LNCAP (cell line): ENCODE measurements around the gene F8.

Experiments
- TF ChIP-seq, protein P1 (sequence below): fragments of 450-650 bp; IDR thresholded peaks from 2 replicates; pipeline ENCODE4 v1.5.1; 2017; ENCODE audit warnings: mild to moderate bottlenecking

The F8 gene

DNA sequence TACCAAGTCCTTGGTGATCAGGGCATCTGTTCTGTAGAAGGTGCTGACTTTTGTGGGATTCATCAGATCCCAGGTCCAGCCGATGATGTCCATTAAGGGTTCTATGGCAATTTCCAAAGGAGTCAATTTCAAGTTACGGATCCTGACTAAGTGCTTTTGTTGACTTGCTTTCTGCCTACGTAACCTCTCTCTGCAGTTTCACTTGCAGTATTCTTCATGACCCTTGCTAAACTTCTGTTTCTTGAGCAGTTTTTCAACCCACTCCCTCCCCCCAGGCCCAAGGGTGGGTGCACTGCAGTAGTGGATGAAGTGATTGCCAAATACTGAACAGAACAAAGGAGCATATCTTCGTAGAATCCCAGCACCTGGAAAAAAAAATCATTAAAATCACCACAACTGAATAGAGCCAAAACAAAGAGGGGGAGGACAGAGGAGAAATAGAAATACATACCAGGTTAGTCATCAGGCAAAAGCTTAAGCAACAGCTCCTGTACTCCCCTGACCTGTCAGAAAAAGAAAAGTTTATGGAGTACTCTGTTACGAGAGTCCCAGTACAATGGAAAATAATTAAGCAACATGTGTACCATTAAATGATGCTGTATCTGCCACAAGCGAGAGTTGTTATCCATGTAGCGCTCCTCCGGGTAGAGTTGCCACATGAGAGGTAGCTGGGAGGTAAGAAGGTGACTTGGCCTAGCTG, 42.7 kb upstream of the F8 start:
- TF ChIP-seq, protein P1, sequence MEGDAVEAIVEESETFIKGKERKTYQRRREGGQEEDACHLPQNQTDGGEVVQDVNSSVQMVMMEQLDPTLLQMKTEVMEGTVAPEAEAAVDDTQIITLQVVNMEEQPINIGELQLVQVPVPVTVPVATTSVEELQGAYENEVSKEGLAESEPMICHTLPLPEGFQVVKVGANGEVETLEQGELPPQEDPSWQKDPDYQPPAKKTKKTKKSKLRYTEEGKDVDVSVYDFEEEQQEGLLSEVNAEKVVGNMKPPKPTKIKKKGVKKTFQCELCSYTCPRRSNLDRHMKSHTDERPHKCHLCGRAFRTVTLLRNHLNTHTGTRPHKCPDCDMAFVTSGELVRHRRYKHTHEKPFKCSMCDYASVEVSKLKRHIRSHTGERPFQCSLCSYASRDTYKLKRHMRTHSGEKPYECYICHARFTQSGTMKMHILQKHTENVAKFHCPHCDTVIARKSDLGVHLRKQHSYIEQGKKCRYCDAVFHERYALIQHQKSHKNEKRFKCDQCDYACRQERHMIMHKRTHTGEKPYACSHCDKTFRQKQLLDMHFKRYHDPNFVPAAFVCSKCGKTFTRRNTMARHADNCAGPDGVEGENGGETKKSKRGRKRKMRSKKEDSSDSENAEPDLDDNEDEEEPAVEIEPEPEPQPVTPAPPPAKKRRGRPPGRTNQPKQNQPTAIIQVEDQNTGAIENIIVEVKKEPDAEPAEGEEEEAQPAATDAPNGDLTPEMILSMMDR: no peak

DNA sequence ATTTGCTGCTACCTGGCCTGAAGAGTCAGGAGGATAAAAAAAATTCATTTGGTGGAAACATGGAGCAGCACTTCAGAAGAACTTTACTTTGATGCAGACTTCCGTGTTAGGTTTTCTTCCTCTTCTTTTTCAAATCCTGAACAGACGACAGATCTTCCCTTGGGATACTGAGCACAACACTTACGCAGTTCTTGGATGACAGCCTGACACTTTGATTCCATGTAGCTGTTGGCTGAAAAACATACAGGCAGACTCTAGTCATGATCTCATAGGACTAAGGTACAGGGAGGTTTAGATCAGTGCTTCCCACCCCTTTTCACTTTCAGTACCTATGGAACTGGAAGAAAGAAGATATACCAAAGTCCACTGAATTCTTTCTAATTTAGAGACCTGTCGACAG, 39.2 kb upstream of the F8 start:
- TF ChIP-seq, protein P1: no peak

DNA sequence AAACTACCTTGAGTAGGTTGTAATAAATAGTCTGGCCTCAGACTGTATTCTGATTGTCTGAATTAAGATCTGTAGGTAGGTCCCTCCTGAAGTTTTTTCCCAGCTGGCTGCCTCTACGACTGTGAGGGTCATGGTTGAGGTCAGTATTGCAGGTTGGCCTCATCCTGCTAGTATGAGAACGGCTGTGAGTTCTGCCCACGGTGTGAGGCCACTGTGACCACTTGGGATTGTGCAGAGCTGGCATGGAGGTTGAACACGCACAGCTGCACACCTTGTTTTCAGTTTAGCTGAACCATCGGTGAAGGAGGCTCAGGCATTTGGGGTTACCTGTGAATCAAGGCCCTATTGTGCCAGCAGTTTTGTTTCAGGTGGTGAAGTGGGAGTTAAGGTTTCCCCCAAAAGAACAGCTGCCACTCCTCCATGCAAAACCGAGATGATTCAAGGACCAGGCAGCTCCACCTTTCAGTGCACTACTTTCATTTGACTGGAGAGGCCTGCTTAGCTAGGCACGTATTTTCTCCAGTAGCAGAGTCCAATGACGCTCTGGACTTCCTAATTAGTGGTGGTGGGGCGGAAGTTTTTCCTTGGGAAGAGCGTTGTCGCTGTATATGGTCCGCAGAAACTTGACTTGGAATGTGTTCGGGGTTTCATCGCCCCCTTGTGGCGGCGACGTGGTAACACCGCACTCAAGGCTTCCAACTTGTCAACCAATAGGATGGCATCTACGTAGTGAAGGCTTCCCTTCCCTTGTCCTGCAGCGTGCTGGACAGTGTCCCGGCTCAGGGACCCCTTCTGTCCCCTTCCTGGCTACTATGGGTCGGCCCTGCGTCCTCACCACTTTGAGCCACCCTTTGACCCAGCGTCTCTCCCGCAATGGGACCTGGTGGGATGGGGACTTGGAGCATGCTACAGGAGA, 34.6 kb upstream of the F8 start:
- TF ChIP-seq, protein P1: peak; percentile 59

DNA sequence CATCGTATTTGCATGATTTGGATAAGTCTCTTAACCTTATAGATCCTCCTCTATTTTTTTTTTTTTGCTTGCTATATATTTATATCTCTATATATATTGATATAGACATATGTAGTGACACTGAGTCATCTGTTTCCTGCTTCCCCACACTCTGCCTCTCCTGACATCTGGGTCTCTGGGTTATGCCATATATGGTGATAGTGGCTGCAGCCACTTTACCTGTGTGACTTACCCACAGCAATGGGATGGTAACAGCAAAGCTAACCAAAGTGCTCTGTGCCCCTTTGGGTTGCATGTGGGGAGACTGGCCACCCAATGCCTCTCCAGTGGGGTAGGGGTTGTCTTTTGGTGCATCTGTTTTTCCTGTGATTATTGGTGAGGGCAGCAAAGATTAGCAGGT, 33.9 kb upstream of the F8 start:
- TF ChIP-seq, protein P1: no peak

DNA sequence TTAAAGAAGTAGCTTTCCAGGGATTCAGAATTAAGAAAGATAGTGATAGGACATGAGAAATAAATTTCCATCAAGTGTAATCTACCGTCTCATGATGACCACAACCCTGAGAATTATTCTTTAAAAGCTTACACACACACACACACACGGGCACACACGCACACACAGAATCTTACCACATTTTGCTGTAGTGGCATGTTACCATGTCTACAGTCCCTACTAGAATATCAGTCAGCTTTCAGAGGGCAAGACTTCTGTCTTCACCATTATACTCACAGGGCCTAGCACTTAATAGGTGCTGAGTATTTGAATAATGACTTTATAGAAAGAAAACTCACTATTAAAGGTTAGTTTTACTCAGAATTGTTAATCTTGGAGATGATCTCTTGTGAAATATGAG, 33.0 kb upstream of the F8 start:
- TF ChIP-seq, protein P1: no peak

DNA sequence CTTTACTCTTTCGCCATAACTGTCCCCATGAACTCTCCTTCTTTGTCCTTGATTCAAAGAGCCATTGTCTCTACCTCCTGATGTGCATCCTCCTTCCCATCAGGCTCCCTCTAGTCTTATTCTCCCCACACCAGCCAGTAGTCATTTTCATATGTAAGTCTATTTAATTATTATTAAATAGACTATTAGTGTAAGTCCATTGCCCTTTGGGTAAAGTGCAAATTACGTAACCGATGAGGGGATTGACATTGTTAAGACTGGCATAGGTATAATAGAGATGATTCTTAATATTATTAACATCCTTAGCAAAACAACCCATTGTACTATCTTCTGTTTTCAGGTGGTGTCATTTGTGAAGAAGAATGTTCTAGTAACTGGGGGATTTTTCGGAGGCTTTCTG, 31.7 kb upstream of the F8 start:
- TF ChIP-seq, protein P1: no peak

DNA sequence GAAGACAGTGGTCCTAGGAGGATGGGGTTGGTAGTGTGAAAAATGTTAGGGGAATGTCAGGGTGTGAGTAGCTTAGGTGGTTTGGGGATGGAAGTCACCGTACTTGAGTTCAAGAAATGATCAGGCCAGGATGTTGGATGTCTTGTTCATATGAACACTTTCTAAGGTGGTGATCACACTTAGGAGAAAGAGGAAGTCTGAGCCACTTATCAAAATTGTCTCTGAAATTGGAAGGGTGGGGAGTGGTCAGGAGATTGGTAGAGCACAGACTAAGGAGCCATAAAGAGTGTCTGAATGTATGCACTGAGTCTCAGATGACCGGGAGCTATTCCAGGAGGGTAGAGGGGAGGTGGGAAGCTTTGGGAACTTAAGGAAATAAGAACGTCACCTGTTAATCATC, 31.1 kb upstream of the F8 start:
- TF ChIP-seq, protein P1: no peak
